ENCODE data around the gene NPHP4.

The NPHP4 gene

GRCh38 chr1:5844442-5844841 lies 147.8 kb downstream of the NPHP4 start:
- no peak for DNase-seq

- no peak for DNase-seq
These were observed 148.6 kb downstream of the NPHP4 start for GRCh38 chr1:5843521-5844096.

GRCh38 chr1:5842679-5843078 lies 149.5 kb downstream of the NPHP4 start:
- DNase-seq = no peak

GRCh38 chr1:5840551-5841001 lies 151.6 kb downstream of the NPHP4 start:
- no peak for DNase-seq

- DNase-seq = no peak
These were observed 152.2 kb downstream of the NPHP4 start for GRCh38 chr1:5839881-5840550.

GRCh38 chr1:5839161-5839880 lies 152.9 kb downstream of the NPHP4 start:
- DNase-seq = no peak

- DNase-seq = no peak
These were observed 154.1 kb downstream of the NPHP4 start for GRCh38 chr1:5837976-5838653.

- DNase-seq = no peak
These were observed 155.3 kb downstream of the NPHP4 start for GRCh38 chr1:5836776-5837440.

GRCh38 chr1:5835179-5835562 lies 157.1 kb downstream of the NPHP4 start:
- DNase-seq = no peak

- DNase-seq = no peak
These were observed 157.6 kb downstream of the NPHP4 start for GRCh38 chr1:5834477-5835178.

- no peak for DNase-seq
These were observed 158.3 kb downstream of the NPHP4 start for GRCh38 chr1:5833911-5834310.

GRCh38 chr1:5832916-5833895 lies 159.0 kb downstream of the NPHP4 start:
- DNase-seq = no peak

GRCh38 chr1:5831600-5832335 lies 160.5 kb downstream of the NPHP4 start:
- no peak for DNase-seq

- DNase-seq = no peak
These were observed 161.2 kb downstream of the NPHP4 start for GRCh38 chr1:5830771-5831599.

GRCh38 chr1:5829414-5829813 lies 162.8 kb downstream of the NPHP4 start:
- no peak for DNase-seq

GRCh38 chr1:5828308-5828935 lies 163.8 kb downstream of the NPHP4 start:
- no peak for DNase-seq

GRCh38 chr1:5827516-5827915 lies 164.7 kb downstream of the NPHP4 start:
- no peak for DNase-seq

- DNase-seq = no peak
These were observed 165.6 kb downstream of the NPHP4 start for GRCh38 chr1:5826601-5827000.

- no peak for DNase-seq
These were observed 169.5 kb downstream of the NPHP4 start for GRCh38 chr1:5822726-5823125.

Measured in right hindlimb (tissue), 1 donor.